IPS-18a (cell line): ENCODE measurements around the gene CCDC92.
"Not testable (repeated sequence)": the region's sequence is repeated elsewhere in the genome, so short reads cannot be mapped to it uniquely, and the experiment has no call there.

Experiments used
- H3K27ac ChIP-seq: one replicate; pipeline ENCODE4 v1.5.1; 2013; ENCODE audit warnings: low read length
- H3K27me3 ChIP-seq: one replicate; pipeline ENCODE4 v1.6.1; 2013; ENCODE audit warnings: mild to moderate bottlenecking, low read length; ENCODE audit not compliant: control insufficient read depth, insufficient read depth
- H3K36me3 ChIP-seq: one replicate; pipeline ENCODE4 v1.6.1; 2013; ENCODE audit warnings: low read depth, low read length; ENCODE audit not compliant: control insufficient read depth
- H3K4me1 ChIP-seq: one replicate; pipeline ENCODE4 v1.6.1; 2013; ENCODE audit warnings: low read depth, low read length; ENCODE audit not compliant: control insufficient read depth
- H3K4me3 ChIP-seq: one replicate; pipeline ENCODE4 v1.5.1; 2013; ENCODE audit warnings: low read length
- H3K9ac ChIP-seq: one replicate; pipeline ENCODE4 v1.6.1; 2013; ENCODE audit warnings: mild to moderate bottlenecking, low read length, moderate library complexity
- H3K9me3 ChIP-seq: one replicate; pipeline ENCODE4 v1.6.1; 2013; ENCODE audit warnings: low read depth, low read length; ENCODE audit not compliant: control insufficient read depth

Gene CCDC92

GRCh38 chr12:123923927-123924326, 48.7 kb downstream of the CCDC92 start:
- Histone ChIP-seq H3K4me3 (no peak overlapping the region), H3K36me3 (no peaks in the 10 kb centered on the region), H3K27ac (no peak overlapping the region), H3K27me3 (no peaks in the 10 kb centered on the region), H3K4me1 (no peaks in the 10 kb centered on the region), H3K9me3 (no peaks in the 10 kb centered on the region), H3K9ac (no peak overlapping the region)

DNA sequence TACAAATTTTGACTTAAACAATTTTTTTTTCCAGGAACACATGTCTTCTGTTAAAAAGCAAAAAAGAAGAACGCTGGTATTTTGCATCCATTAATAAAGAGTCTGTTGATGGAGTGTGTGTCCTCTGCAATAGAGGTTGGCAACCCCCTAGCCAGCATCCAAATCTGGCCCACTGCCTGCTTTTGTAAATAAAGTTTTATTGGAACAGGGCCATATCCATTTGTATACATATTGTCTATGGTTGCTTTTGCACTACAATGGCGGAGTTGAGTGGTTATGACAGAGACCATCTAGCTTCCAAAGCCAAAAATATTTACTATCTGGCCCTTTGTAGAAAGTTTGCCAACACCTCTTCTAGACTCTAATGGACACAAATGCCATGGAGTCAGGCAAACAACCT, 49.6 kb downstream of the CCDC92 start:
- Histone ChIP-seq H3K4me1 (no peaks in the 10 kb centered on the region), H3K36me3 (no peaks in the 10 kb centered on the region), H3K27me3 (no peaks in the 10 kb centered on the region), H3K9me3 (no peaks in the 10 kb centered on the region), H3K27ac (no peak overlapping the region), H3K4me3 (no peak overlapping the region), H3K9ac (no peak overlapping the region)

DNA sequence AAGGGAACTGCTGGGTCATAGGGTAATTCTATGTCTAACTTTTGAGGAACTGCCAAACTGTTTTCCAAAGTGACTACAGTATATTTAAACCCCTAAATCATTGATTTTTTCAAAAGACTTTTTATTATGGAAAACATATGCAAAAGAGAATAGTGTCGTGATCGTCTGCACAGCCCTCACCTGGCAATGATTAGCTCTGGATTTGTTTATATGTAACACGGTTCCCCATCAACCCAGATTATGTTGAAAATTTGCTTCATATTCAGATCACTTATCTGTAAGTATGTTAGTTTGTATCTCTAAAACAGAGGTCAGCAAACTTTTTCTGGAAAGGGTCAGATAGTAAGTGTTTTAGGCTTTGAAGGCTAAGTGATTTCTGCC, 52.7 kb downstream of the CCDC92 start:
- Histone ChIP-seq H3K27me3 (no peaks in the 10 kb centered on the region), H3K9ac (no peak overlapping the region), H3K27ac (no peak overlapping the region), H3K4me3 (no peak overlapping the region), H3K4me1 (no peaks in the 10 kb centered on the region), H3K9me3 (no peaks in the 10 kb centered on the region), H3K36me3 (no peaks in the 10 kb centered on the region)

DNA sequence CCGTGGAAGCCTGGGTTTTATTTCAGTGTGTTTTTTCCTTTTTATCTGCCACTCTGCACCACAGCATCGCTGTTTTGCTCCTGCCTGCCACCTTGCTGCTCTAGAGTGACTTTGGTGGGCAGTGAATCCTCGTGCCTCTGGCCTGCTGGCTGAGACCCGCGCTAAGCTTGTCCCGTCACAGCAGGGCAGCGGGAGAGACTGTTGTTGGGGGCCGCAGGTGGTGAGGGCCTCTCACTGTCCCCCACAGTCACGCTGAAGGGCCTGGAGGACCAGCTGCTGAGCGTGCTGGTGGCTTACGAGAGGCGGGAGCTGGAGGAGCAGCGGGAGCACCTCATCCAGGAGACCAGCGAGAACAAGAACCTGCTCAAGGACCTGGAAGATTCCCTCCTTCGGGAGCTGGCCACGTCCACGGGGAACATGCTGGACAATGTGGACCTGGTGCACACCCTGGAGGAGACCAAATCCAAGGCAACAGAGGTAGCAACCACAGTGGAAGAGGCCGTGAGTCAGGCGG, 55.2 kb downstream of the CCDC92 start:
- no peak overlapping the region for H3K27ac ChIP-seq
- H3K4me3 ChIP-seq = no peak overlapping the region
- H3K36me3 ChIP-seq = no peaks in the 10 kb centered on the region
- H3K9me3 ChIP-seq = no peaks in the 10 kb centered on the region
- H3K27me3 ChIP-seq = no peaks in the 10 kb centered on the region
- no peak overlapping the region for H3K9ac ChIP-seq
- no peaks in the 10 kb centered on the region for H3K4me1 ChIP-seq

DNA sequence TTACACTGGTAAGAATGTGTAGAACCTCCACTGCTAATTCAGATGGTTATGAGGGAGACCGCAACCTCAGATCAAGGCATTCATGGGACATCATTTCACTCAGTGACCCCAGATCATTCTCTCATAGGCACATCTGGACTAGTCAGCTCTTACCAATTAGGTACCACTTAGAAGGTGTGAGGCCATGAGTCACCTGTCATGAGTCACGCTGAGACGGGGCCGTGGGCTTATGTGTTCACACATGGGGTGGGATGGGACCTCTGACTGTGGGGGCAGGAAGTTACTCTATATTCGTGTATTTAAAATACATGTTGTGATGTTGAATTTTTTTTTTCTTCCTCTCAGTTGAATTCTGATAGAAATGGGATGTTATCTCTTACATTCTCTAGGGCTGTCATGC, 55.9 kb downstream of the CCDC92 start:
- Histone ChIP-seq H3K36me3 (no peaks in the 10 kb centered on the region), H3K9me3 (no peaks in the 10 kb centered on the region), H3K9ac (no peak overlapping the region), H3K27ac (no peak overlapping the region), H3K4me1 (no peaks in the 10 kb centered on the region), H3K4me3 (no peak overlapping the region), H3K27me3 (no peaks in the 10 kb centered on the region)

DNA sequence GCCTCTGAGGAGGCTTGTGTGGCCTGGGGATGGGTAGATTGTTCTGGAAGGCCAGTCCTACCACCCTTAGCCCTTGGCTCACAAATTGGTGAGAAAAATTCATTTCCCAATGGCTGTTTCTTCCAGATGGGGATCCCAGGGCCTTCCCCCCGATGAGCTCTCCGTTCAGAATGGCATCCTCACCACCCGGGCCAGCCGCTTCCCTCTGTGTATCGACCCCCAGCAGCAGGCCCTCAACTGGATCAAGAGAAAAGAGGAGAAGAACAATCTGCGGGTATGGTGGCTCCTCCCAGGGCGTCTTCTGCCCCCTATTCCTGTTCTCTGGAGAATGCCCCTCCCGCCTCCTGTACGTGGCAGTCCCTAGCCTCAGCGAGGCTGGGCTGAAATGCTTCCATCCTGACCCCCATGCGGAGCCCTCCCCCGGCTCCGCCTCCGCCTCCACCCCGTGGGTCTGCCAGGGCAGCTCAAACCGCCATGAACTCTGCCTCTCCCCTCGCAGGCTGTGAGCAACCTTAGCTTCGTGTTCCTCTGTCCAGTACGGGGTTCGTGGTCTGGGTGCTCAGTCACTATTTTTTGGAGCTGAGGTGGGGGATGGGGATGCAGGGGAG, 57.8 kb downstream of the CCDC92 start:
- Histone ChIP-seq H3K4me1 (no peaks in the 10 kb centered on the region), H3K4me3 (no peak overlapping the region), H3K27me3 (no peaks in the 10 kb centered on the region), H3K36me3 (no peaks in the 10 kb centered on the region), H3K9me3 (no peaks in the 10 kb centered on the region), H3K9ac (no peak overlapping the region), H3K27ac (no peak overlapping the region)

- Histone ChIP-seq H3K4me1 (no peaks in the 10 kb centered on the region), H3K4me3 (no peak overlapping the region), H3K27me3 (no peaks in the 10 kb centered on the region), H3K9ac (no peak overlapping the region), H3K27ac (no peak overlapping the region), H3K36me3 (no peaks in the 10 kb centered on the region), H3K9me3 (no peaks in the 10 kb centered on the region)
These were observed 59.9 kb downstream of the CCDC92 start for GRCh38 chr12:123912415-123913380.

GRCh38 chr12:123911672-123912409, 60.8 kb downstream of the CCDC92 start:
- H3K9ac ChIP-seq, H3K4me3 ChIP-seq, H3K27me3 ChIP-seq, H3K9me3 ChIP-seq, H3K27ac ChIP-seq, H3K36me3 ChIP-seq, H3K4me1 ChIP-seq: not testable (repeated sequence)

DNA sequence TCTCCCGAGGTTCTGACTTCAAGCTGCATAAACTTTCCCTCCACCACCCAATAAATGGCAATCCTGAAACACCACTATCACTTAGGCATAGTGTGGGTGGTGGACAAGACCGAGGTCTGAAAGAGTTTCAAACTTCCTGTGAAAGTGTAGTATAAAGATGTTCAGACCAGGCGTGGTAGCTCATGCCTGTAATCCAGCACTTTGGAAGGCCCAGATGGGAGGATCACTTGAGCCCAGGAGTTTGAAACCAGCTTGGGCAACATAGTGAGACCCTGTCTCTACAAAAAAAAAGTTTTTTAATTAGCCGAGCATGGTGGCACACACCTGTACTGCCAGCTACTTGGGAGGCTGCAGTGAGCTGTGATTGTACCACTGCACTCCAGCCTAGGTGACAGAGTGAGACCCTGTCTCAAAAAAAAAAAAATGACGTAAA, 61.9 kb downstream of the CCDC92 start:
- Histone ChIP-seq H3K27me3 (no peaks in the 10 kb centered on the region), H3K36me3 (no peaks in the 10 kb centered on the region), H3K9me3 (no peaks in the 10 kb centered on the region), H3K4me1 (no peaks in the 10 kb centered on the region), H3K4me3 (no peak overlapping the region), H3K9ac (no peak overlapping the region), H3K27ac (no peak overlapping the region)

GRCh38 chr12:123910057-123910456, 62.6 kb downstream of the CCDC92 start:
- Histone ChIP-seq H3K27ac (no peak overlapping the region), H3K4me3 (no peak overlapping the region), H3K4me1 (no peaks in the 10 kb centered on the region), H3K36me3 (no peaks in the 10 kb centered on the region), H3K9ac (no peak overlapping the region), H3K9me3 (no peaks in the 10 kb centered on the region), H3K27me3 (no peaks in the 10 kb centered on the region)

GRCh38 chr12:123908884-123909725, 63.5 kb downstream of the CCDC92 start:
- Histone ChIP-seq H3K36me3 (no peaks in the 10 kb centered on the region), H3K9ac (no peak overlapping the region), H3K27me3 (no peaks in the 10 kb centered on the region), H3K27ac (no peak overlapping the region), H3K4me1 (no peaks in the 10 kb centered on the region), H3K9me3 (no peaks in the 10 kb centered on the region), H3K4me3 (no peak overlapping the region)
